ENCODE measurements around the gene NPR3. TPM values are rescaled to one million over a fixed set of nuclear protein-coding genes. Genes with fewer than 3 reads are reported as not detected.

NPR3 gene
- total and polyA plus RNA-seq, 2 experiments from 2014 or later, result 0.07 to 0.15 TPM

- no peak for DNase-seq (ENCODE audit: low spot score)
- H3K4me1 Mint-ChIP-seq, result no peaks in the 10 kb centered on the region
Measured at GRCh38 chr5:32836176-32836575, 125.1 kb downstream of the NPR3 start.

More at GRCh38 chr5:32836176-32836575, 125.1 kb downstream of the NPR3 start:
- Histone ChIP-seq H3K27ac (ENCODE audit: low read depth) (no peak overlapping the region), H3K4me3 (no peak overlapping the region), H3K4me2 (no peak overlapping the region), H4K20me1 (replicated peaks; ENCODE audit: insufficient read depth) (no peaks in the 10 kb centered on the region), H3K9me2 (ENCODE audit: insufficient read depth) (peaks cover 6% of the 10 kb centered on the region; the same call in 1 of the 2 replicates), H3K4me1 (ENCODE audit: insufficient read depth) (no peaks in the 10 kb centered on the region), H3K36me3 (ENCODE audit: insufficient read depth) (no peaks in the 10 kb centered on the region), H2AFZ (no peak overlapping the region), H3K27me3 (ENCODE audit: insufficient read depth) (no peaks in the 10 kb centered on the region), H3K79me2 (replicated peaks; ENCODE audit: insufficient read depth) (no peaks in the 10 kb centered on the region), H3F3A (replicated peaks; ENCODE audit: low read depth) (no peaks in the 10 kb centered on the region)
- H3K36me3 Mint-ChIP-seq (ENCODE audit: low read depth), result no peaks in the 10 kb centered on the region
- no peak overlapping the region for H3K4me3 Mint-ChIP-seq
- H3K9me3 Mint-ChIP-seq, result no peaks in the 10 kb centered on the region
- no peaks in the 10 kb centered on the region for H3K27me3 Mint-ChIP-seq (ENCODE audit: insufficient read depth, low read depth, poor library complexity)
- no peak for TF ChIP-seq ZNF331 (CRISPR knock-in tag; IDR thresholded peaks at IDR 0.05; ENCODE audit: low read depth)
- no peak for TF ChIP-seq ETS1 (IDR thresholded peaks at IDR 0.05)
- TF ChIP-seq, protein P1, sequence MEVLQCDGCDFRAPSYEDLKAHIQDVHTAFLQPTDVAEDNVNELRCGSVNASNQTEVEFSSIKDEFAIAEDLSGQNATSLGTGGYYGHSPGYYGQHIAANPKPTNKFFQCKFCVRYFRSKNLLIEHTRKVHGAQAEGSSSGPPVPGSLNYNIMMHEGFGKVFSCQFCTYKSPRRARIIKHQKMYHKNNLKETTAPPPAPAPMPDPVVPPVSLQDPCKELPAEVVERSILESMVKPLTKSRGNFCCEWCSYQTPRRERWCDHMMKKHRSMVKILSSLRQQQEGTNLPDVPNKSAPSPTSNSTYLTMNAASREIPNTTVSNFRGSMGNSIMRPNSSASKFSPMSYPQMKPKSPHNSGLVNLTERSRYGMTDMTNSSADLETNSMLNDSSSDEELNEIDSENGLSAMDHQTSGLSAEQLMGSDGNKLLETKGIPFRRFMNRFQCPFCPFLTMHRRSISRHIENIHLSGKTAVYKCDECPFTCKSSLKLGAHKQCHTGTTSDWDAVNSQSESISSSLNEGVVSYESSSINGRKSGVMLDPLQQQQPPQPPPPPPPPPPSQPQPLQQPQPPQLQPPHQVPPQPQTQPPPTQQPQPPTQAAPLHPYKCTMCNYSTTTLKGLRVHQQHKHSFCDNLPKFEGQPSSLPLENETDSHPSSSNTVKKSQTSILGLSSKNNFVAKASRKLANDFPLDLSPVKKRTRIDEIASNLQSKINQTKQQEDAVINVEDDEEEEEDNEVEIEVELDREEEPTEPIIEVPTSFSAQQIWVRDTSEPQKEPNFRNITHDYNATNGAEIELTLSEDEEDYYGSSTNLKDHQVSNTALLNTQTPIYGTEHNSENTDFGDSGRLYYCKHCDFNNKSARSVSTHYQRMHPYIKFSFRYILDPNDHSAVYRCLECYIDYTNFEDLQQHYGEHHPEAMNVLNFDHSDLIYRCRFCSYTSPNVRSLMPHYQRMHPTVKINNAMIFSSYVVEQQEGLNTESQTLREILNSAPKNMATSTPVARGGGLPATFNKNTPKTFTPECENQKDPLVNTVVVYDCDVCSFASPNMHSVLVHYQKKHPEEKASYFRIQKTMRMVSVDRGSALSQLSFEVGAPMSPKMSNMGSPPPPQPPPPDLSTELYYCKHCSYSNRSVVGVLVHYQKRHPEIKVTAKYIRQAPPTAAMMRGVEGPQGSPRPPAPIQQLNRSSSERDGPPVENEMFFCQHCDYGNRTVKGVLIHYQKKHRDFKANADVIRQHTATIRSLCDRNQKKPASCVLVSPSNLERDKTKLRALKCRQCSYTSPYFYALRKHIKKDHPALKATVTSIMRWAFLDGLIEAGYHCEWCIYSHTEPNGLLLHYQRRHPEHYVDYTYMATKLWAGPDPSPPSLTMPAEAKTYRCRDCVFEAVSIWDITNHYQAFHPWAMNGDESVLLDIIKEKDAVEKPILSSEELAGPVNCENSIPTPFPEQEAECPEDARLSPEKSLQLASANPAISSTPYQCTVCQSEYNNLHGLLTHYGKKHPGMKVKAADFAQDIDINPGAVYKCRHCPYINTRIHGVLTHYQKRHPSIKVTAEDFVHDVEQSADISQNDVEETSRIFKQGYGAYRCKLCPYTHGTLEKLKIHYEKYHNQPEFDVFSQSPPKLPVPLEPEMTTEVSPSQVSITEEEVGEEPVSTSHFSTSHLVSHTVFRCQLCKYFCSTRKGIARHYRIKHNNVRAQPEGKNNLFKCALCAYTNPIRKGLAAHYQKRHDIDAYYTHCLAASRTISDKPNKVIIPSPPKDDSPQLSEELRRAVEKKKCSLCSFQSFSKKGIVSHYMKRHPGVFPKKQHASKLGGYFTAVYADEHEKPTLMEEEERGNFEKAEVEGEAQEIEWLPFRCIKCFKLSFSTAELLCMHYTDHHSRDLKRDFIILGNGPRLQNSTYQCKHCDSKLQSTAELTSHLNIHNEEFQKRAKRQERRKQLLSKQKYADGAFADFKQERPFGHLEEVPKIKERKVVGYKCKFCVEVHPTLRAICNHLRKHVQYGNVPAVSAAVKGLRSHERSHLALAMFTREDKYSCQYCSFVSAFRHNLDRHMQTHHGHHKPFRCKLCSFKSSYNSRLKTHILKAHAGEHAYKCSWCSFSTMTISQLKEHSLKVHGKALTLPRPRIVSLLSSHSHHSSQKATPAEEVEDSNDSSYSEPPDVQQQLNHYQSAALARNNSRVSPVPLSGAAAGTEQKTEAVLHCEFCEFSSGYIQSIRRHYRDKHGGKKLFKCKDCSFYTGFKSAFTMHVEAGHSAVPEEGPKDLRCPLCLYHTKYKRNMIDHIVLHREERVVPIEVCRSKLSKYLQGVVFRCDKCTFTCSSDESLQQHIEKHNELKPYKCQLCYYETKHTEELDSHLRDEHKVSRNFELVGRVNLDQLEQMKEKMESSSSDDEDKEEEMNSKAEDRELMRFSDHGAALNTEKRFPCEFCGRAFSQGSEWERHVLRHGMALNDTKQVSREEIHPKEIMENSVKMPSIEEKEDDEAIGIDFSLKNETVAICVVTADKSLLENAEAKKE (CRISPR knock-in tag; IDR thresholded peaks at IDR 0.05), result no peak
- TF ChIP-seq EZH2phosphoT487 (IDR thresholded peaks at IDR 0.05; ENCODE audit: unreplicated experiment), result no peak
- TF ChIP-seq EZH2 (IDR thresholded peaks at IDR 0.05; ENCODE audit: low read depth, unreplicated experiment), result no peak
- no peak for TF ChIP-seq CTCF (conservative IDR thresholded peaks at IDR 0.05; ENCODE audit: low read depth in 2 of 2)
- no peak for TF ChIP-seq REST (IDR thresholded peaks at IDR 0.05; ENCODE audit: unreplicated experiment)
- no peak for TF ChIP-seq CREB1 (CRISPR knock-in tag; IDR thresholded peaks at IDR 0.05; ENCODE audit: low read depth)
- no peak for TF ChIP-seq ZNF114 (CRISPR knock-in tag; IDR thresholded peaks at IDR 0.05)
- no peak for TF ChIP-seq JUNB (IDR thresholded peaks at IDR 0.05; ENCODE audit: unreplicated experiment)
- no peak for TF ChIP-seq POLR2AphosphoS5 (IDR thresholded peaks at IDR 0.05; ENCODE audit: low read depth)
- TF ChIP-seq STAT1 (IDR thresholded peaks at IDR 0.05; ENCODE audit: unreplicated experiment), result no peak
- TF ChIP-seq NANOG (IDR thresholded peaks at IDR 0.05; ENCODE audit: borderline replicate concordance), result no peak
- no peak for ATAC-seq
- H3K27ac Mint-ChIP-seq, result no peak overlapping the region

All from GM23338 (cell line).